GM23338 (cell line): ENCODE measurements around the gene YPEL2. TPM values are rescaled to one million over a fixed set of nuclear protein-coding genes. Genes with fewer than 3 reads are reported as not detected.
A peak's percentile ranks its signal among the peaks of the same experiment; 100 is the strongest.

Experiments
- ATAC-seq: fragments of 200-7000 bp; cut with Tn5 transposase; 3 replicates; pipeline ENCODE4 v1.9.1; 2020
- DNase-seq: peaks from one replicate; pipeline ENCODE4 v3.0.0-alpha.2; 2015; ENCODE audit warnings: low spot score
- H2AFZ ChIP-seq: fragments of 200-600 bp; sonication (generic); 2 replicates; pipeline ENCODE4 v1.8.0; 2016; ENCODE audit warnings: antibody characterized with exemption, mild to moderate bottlenecking, moderate library complexity
- H3F3A ChIP-seq: fragments of 200-600 bp; sonication (generic); replicated peaks from 2 replicates; pipeline ENCODE4 v1.8.0; 2017; ENCODE audit warnings: antibody characterized with exemption, mixed run types, low read depth
- H3K27ac ChIP-seq: fragments of 200-600 bp; sonication (generic); 2 replicates; pipeline ENCODE4 v1.6.1; 2016; ENCODE audit warnings: low read depth
- H3K27me3 ChIP-seq: fragments of 200-600 bp; sonication (generic); 2 replicates; pipeline ENCODE4 v1.8.0; 2016; ENCODE audit warnings: mild to moderate bottlenecking, mixed run types, moderate library complexity; ENCODE audit not compliant: insufficient read depth
- H3K36me3 ChIP-seq: fragments of 200-600 bp; sonication (generic); 2 replicates; pipeline ENCODE4 v1.8.0; 2016; ENCODE audit warnings: mild to moderate bottlenecking; ENCODE audit not compliant: insufficient read depth
- H3K4me1 ChIP-seq: fragments of 200-600 bp; sonication (generic); 2 replicates; pipeline ENCODE4 v1.8.0; 2016; ENCODE audit warnings: mild to moderate bottlenecking, moderate library complexity; ENCODE audit not compliant: insufficient read depth
- H3K4me2 ChIP-seq: fragments of 200-600 bp; sonication (generic); 2 replicates; pipeline ENCODE4 v1.7.1; 2017; ENCODE audit warnings: mixed run types
- H3K4me3 ChIP-seq: fragments of 200-600 bp; sonication (generic); 2 replicates; pipeline ENCODE4 v1.6.1; 2016; ENCODE audit warnings: mixed run types
- H3K79me2 ChIP-seq: fragments of 200-600 bp; sonication (generic); replicated peaks from 2 replicates; pipeline ENCODE4 v1.8.0; 2017; ENCODE audit warnings: mild to moderate bottlenecking; ENCODE audit not compliant: insufficient read depth
- H3K9me2 ChIP-seq: fragments of 200-600 bp; sonication (generic); 2 replicates; pipeline ENCODE4 v1.8.0; 2017; ENCODE audit not compliant: insufficient read depth
- H4K20me1 ChIP-seq: fragments of 200-600 bp; sonication (generic); replicated peaks from 2 replicates; pipeline ENCODE4 v1.8.0; 2017; ENCODE audit warnings: mild to moderate bottlenecking; ENCODE audit not compliant: insufficient read depth
- H3K27ac Mint-ChIP-seq: 2 replicates; pipeline ENCODE4 v1.8.0; 2020; ENCODE audit warnings: inconsistent platforms, mild to moderate bottlenecking, moderate library complexity, mixed read lengths
- H3K27me3 Mint-ChIP-seq: 3 replicates; pipeline ENCODE4 v1.8.0; 2022; ENCODE audit warnings: low read depth, mild to moderate bottlenecking, moderate library complexity, mixed read lengths, inconsistent platforms; ENCODE audit not compliant: insufficient read depth, poor library complexity
- H3K36me3 Mint-ChIP-seq: 3 replicates; pipeline ENCODE4 v1.8.0; 2021; ENCODE audit warnings: low read depth, mild to moderate bottlenecking, inconsistent platforms, moderate library complexity, mixed read lengths
- H3K4me1 Mint-ChIP-seq: 3 replicates; pipeline ENCODE4 v1.8.0; 2020; ENCODE audit warnings: mild to moderate bottlenecking, inconsistent platforms, mixed read lengths
- H3K4me3 Mint-ChIP-seq: 3 replicates; pipeline ENCODE4 v1.8.0; 2021; ENCODE audit warnings: moderate library complexity, mild to moderate bottlenecking, inconsistent platforms, mixed read lengths
- H3K9me3 Mint-ChIP-seq: 3 replicates; pipeline ENCODE4 v1.8.0; 2020; ENCODE audit warnings: moderate library complexity, mild to moderate bottlenecking, inconsistent platforms, mixed read lengths
- CREB1 ChIP-seq: fragments of 250-450 bp; sonication (Bioruptor Pico); IDR thresholded peaks from 2 replicates; pipeline ENCODE4 v1.5.0; 2020; ENCODE audit warnings: low read depth, mild to moderate bottlenecking, moderate library complexity
- EZH2 ChIP-seq: fragments of 200-600 bp; sonication (generic); IDR thresholded peaks from one replicate; pipeline ENCODE4 v1.8.0; 2017; ENCODE audit warnings: antibody characterized with exemption, mild to moderate bottlenecking, low read depth; ENCODE audit not compliant: unreplicated experiment
- EZH2phosphoT487 ChIP-seq: fragments of 200-600 bp; sonication (generic); IDR thresholded peaks from one replicate; pipeline ENCODE4 v1.8.1; 2018; ENCODE audit warnings: antibody characterized with exemption; ENCODE audit not compliant: unreplicated experiment
- JUNB ChIP-seq: IDR thresholded peaks from one replicate; pipeline ENCODE4 v1.6.1; 2016; ENCODE audit warnings: antibody characterized with exemption; ENCODE audit not compliant: unreplicated experiment
- NANOG ChIP-seq: IDR thresholded peaks from 2 replicates; pipeline ENCODE4 v1.6.1; 2016; ENCODE audit warnings: antibody characterized with exemption, borderline replicate concordance
- POLR2AphosphoS5 ChIP-seq: IDR thresholded peaks from 2 replicates; pipeline ENCODE4 v1.6.1; 2016; ENCODE audit warnings: antibody characterized with exemption, low read depth
- STAT1 ChIP-seq: IDR thresholded peaks from one replicate; pipeline ENCODE4 v1.6.1; 2016; ENCODE audit warnings: antibody characterized with exemption; ENCODE audit not compliant: unreplicated experiment
- ZNF114 ChIP-seq: fragments of 250-450 bp; sonication (Bioruptor Pico); IDR thresholded peaks from 2 replicates; pipeline ENCODE4 v1.5.0; 2020; ENCODE audit warnings: mild to moderate bottlenecking, moderate library complexity
- ZNF331 ChIP-seq: fragments of 250-450 bp; sonication (Bioruptor Pico); IDR thresholded peaks from 2 replicates; pipeline ENCODE4 v1.5.0; 2020; ENCODE audit warnings: low read depth, mild to moderate bottlenecking, moderate library complexity
- polyA plus RNA-seq: library from polyadenylated mRNA; unstranded; fragments of >200 nt; fragmentation: Nextera tagmentation; extraction: Ambion mirVana; gene quantifications from 2 replicates; pipeline ENCODE4 v1.2.1, GENCODE V29; 2016
- total RNA-seq: library from RNA; depleted of rRNA; stranded (reverse); fragments of >200 nt; shearing (Covaris generic); gene quantifications from 2 replicates; pipeline ENCODE4 v1.2.3, GENCODE V29; 2014
- TF ChIP-seq, protein P1 (sequence below), 2 experiments: fragments of 200-600 bp in 1 of 2; sonication (generic) in 1 of 2; conservative IDR thresholded peaks; 2 replicates each; pipeline versions ENCODE4 v1.5.1 to v1.6.1; 2016 to 2017; ENCODE audit warnings: antibody characterized with exemption in 2 of 2, low read depth in 2 of 2, mild to moderate bottlenecking in 2 of 2, moderate library complexity in 1 of 2
- TF ChIP-seq, protein P2 (sequence below): IDR thresholded peaks from one replicate; pipeline ENCODE4 v1.6.1; 2018; ENCODE audit warnings: antibody characterized with exemption; ENCODE audit not compliant: unreplicated experiment
- TF ChIP-seq, protein P3 (sequence below): IDR thresholded peaks from 2 replicates; pipeline ENCODE4 v1.6.1; 2016; ENCODE audit warnings: antibody characterized with exemption
- TF ChIP-seq, protein P4 (sequence below): fragments of 250-450 bp; sonication (Bioruptor Pico); IDR thresholded peaks from 2 replicates; pipeline ENCODE4 v1.5.0; 2020; ENCODE audit warnings: mild to moderate bottlenecking, moderate library complexity

Gene YPEL2
- total and polyA plus RNA-seq, 2 experiments from 2014 or later = 4.1 to 5.2 TPM

DNA sequence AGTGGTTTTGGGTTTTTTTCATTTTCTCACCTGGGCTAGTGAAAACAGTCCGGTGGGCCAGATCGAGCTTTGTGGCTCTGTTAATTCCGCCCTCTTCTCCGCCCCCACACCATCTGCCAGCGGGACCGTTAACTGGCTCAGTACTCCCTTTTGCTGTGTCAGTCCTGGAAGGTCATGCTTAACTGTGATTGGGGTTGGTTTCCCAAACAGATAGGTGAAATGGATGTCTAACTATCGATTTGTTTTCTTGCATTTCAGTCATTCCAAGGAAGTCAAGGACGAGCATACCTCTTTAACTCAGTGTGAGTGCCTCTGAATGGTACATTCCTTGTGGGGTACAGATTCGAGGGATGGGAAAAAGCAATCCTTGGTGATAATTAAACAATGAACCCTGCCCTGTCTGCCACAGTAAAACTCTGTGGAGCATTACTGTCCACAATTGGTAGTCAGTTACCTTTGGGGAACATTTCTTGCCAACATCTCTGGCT, 56.7 kb downstream of the YPEL2 start:
- Histone ChIP-seq H3K27ac (no peak overlapping the region; the same call in 1 of the 2 replicates), H3F3A (no peaks in the 10 kb centered on the region), H3K4me2 (no peak overlapping the region), H3K36me3 (no peaks in the 10 kb centered on the region), H3K4me3 (no peak overlapping the region), H2AFZ (no peak overlapping the region), H3K79me2 (no peaks in the 10 kb centered on the region), H4K20me1 (no peaks in the 10 kb centered on the region), H3K9me2 (no peaks in the 10 kb centered on the region), H3K27me3 (no peaks in the 10 kb centered on the region), H3K4me1 (peaks cover 13% of the 10 kb centered on the region)
- H3K4me3 Mint-ChIP-seq = no peak overlapping the region
- H3K27ac Mint-ChIP-seq = peak overlapping the region; percentile 6; the same call in 1 of the 2 replicates
- H3K36me3 Mint-ChIP-seq = peaks cover 9% of the 10 kb centered on the region; the same call in 2 of the 3 replicates
- peaks cover 3% of the 10 kb centered on the region for H3K27me3 Mint-ChIP-seq
- H3K9me3 Mint-ChIP-seq = peaks cover 4% of the 10 kb centered on the region; the same call in 1 of the 3 replicates
- no peak; the same call in 1 of the 3 replicates for ATAC-seq
- no peak for TF ChIP-seq JUNB
- TF ChIP-seq EZH2phosphoT487 = no peak
- TF ChIP-seq, protein P1, sequence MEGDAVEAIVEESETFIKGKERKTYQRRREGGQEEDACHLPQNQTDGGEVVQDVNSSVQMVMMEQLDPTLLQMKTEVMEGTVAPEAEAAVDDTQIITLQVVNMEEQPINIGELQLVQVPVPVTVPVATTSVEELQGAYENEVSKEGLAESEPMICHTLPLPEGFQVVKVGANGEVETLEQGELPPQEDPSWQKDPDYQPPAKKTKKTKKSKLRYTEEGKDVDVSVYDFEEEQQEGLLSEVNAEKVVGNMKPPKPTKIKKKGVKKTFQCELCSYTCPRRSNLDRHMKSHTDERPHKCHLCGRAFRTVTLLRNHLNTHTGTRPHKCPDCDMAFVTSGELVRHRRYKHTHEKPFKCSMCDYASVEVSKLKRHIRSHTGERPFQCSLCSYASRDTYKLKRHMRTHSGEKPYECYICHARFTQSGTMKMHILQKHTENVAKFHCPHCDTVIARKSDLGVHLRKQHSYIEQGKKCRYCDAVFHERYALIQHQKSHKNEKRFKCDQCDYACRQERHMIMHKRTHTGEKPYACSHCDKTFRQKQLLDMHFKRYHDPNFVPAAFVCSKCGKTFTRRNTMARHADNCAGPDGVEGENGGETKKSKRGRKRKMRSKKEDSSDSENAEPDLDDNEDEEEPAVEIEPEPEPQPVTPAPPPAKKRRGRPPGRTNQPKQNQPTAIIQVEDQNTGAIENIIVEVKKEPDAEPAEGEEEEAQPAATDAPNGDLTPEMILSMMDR (conservative IDR thresholded peaks at IDR 0.05; ENCODE audit: low read depth in 2 of 2) = no peak
- TF ChIP-seq, protein P2, sequence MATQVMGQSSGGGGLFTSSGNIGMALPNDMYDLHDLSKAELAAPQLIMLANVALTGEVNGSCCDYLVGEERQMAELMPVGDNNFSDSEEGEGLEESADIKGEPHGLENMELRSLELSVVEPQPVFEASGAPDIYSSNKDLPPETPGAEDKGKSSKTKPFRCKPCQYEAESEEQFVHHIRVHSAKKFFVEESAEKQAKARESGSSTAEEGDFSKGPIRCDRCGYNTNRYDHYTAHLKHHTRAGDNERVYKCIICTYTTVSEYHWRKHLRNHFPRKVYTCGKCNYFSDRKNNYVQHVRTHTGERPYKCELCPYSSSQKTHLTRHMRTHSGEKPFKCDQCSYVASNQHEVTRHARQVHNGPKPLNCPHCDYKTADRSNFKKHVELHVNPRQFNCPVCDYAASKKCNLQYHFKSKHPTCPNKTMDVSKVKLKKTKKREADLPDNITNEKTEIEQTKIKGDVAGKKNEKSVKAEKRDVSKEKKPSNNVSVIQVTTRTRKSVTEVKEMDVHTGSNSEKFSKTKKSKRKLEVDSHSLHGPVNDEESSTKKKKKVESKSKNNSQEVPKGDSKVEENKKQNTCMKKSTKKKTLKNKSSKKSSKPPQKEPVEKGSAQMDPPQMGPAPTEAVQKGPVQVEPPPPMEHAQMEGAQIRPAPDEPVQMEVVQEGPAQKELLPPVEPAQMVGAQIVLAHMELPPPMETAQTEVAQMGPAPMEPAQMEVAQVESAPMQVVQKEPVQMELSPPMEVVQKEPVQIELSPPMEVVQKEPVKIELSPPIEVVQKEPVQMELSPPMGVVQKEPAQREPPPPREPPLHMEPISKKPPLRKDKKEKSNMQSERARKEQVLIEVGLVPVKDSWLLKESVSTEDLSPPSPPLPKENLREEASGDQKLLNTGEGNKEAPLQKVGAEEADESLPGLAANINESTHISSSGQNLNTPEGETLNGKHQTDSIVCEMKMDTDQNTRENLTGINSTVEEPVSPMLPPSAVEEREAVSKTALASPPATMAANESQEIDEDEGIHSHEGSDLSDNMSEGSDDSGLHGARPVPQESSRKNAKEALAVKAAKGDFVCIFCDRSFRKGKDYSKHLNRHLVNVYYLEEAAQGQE = no peak
- TF ChIP-seq, protein P3, sequence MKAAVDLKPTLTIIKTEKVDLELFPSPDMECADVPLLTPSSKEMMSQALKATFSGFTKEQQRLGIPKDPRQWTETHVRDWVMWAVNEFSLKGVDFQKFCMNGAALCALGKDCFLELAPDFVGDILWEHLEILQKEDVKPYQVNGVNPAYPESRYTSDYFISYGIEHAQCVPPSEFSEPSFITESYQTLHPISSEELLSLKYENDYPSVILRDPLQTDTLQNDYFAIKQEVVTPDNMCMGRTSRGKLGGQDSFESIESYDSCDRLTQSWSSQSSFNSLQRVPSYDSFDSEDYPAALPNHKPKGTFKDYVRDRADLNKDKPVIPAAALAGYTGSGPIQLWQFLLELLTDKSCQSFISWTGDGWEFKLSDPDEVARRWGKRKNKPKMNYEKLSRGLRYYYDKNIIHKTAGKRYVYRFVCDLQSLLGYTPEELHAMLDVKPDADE = no peak
- TF ChIP-seq STAT1 = no peak
- TF ChIP-seq ZNF331 (CRISPR knock-in tag) = no peak
- TF ChIP-seq EZH2 = no peak
- TF ChIP-seq CREB1 (CRISPR knock-in tag) = no peak
- TF ChIP-seq, protein P4, sequence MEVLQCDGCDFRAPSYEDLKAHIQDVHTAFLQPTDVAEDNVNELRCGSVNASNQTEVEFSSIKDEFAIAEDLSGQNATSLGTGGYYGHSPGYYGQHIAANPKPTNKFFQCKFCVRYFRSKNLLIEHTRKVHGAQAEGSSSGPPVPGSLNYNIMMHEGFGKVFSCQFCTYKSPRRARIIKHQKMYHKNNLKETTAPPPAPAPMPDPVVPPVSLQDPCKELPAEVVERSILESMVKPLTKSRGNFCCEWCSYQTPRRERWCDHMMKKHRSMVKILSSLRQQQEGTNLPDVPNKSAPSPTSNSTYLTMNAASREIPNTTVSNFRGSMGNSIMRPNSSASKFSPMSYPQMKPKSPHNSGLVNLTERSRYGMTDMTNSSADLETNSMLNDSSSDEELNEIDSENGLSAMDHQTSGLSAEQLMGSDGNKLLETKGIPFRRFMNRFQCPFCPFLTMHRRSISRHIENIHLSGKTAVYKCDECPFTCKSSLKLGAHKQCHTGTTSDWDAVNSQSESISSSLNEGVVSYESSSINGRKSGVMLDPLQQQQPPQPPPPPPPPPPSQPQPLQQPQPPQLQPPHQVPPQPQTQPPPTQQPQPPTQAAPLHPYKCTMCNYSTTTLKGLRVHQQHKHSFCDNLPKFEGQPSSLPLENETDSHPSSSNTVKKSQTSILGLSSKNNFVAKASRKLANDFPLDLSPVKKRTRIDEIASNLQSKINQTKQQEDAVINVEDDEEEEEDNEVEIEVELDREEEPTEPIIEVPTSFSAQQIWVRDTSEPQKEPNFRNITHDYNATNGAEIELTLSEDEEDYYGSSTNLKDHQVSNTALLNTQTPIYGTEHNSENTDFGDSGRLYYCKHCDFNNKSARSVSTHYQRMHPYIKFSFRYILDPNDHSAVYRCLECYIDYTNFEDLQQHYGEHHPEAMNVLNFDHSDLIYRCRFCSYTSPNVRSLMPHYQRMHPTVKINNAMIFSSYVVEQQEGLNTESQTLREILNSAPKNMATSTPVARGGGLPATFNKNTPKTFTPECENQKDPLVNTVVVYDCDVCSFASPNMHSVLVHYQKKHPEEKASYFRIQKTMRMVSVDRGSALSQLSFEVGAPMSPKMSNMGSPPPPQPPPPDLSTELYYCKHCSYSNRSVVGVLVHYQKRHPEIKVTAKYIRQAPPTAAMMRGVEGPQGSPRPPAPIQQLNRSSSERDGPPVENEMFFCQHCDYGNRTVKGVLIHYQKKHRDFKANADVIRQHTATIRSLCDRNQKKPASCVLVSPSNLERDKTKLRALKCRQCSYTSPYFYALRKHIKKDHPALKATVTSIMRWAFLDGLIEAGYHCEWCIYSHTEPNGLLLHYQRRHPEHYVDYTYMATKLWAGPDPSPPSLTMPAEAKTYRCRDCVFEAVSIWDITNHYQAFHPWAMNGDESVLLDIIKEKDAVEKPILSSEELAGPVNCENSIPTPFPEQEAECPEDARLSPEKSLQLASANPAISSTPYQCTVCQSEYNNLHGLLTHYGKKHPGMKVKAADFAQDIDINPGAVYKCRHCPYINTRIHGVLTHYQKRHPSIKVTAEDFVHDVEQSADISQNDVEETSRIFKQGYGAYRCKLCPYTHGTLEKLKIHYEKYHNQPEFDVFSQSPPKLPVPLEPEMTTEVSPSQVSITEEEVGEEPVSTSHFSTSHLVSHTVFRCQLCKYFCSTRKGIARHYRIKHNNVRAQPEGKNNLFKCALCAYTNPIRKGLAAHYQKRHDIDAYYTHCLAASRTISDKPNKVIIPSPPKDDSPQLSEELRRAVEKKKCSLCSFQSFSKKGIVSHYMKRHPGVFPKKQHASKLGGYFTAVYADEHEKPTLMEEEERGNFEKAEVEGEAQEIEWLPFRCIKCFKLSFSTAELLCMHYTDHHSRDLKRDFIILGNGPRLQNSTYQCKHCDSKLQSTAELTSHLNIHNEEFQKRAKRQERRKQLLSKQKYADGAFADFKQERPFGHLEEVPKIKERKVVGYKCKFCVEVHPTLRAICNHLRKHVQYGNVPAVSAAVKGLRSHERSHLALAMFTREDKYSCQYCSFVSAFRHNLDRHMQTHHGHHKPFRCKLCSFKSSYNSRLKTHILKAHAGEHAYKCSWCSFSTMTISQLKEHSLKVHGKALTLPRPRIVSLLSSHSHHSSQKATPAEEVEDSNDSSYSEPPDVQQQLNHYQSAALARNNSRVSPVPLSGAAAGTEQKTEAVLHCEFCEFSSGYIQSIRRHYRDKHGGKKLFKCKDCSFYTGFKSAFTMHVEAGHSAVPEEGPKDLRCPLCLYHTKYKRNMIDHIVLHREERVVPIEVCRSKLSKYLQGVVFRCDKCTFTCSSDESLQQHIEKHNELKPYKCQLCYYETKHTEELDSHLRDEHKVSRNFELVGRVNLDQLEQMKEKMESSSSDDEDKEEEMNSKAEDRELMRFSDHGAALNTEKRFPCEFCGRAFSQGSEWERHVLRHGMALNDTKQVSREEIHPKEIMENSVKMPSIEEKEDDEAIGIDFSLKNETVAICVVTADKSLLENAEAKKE = no peak
- TF ChIP-seq NANOG = no peak
- TF ChIP-seq POLR2AphosphoS5 = no peak
- no peak for TF ChIP-seq ZNF114 (CRISPR knock-in tag)
- peaks cover 11% of the 10 kb centered on the region for H3K4me1 Mint-ChIP-seq
- DNase-seq = no peak
